GM13977 (cell line): ENCODE results near the gene HAUS5.
"Not testable (repeated sequence)": the region's sequence is repeated elsewhere in the genome, so short reads cannot be mapped to it uniquely, and the experiment has no call there.

Experiments used
- DNase-seq: peaks from one replicate; pipeline ENCODE4 v3.0.0; 2012; ENCODE audit warnings: low spot score
- in situ Hi-C: fragments of 300-500 bp; cut with MboI; formaldehyde crosslinking; loops from one replicate; pipeline ENCODE4 v1.12.0; 2022; ENCODE audit warnings: low sequenced_read_pairs, low pct_unique_long_range_greater_than_20kb, mixed read lengths, inconsistent platforms; ENCODE audit not compliant: unreplicated experiment
- TF ChIP-seq, protein P1 (sequence below): IDR thresholded peaks from 2 replicates; pipeline ENCODE4 v1.5.1; 2012; ENCODE audit warnings: mild to moderate bottlenecking, control low read depth; ENCODE audit not compliant: insufficient read depth; ENCODE audit errors: extremely low read depth, missing control alignments

HAUS5 gene

DNA sequence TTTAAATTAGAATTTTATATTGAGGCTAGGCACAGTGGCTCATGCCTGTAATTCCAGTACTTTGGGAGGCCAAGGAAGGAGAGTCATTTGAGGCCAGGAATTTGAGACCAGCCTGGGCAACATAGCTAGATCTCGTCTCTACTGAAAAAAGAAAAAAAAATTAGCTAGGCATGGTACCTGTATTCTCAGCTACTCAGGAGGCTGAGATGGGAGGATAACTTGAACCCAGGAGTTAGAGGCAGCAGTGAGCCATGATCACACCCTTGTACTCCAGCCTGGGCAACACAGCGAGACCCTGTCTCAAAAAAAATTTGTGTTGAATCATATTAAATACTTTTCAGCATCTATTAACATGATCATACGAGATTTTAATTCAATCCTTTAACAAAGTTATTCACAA lies 21.7 kb upstream of the HAUS5 start:
- in situ Hi-C loops = no loop called here
- DNase-seq = no peak
- TF ChIP-seq, protein P1, sequence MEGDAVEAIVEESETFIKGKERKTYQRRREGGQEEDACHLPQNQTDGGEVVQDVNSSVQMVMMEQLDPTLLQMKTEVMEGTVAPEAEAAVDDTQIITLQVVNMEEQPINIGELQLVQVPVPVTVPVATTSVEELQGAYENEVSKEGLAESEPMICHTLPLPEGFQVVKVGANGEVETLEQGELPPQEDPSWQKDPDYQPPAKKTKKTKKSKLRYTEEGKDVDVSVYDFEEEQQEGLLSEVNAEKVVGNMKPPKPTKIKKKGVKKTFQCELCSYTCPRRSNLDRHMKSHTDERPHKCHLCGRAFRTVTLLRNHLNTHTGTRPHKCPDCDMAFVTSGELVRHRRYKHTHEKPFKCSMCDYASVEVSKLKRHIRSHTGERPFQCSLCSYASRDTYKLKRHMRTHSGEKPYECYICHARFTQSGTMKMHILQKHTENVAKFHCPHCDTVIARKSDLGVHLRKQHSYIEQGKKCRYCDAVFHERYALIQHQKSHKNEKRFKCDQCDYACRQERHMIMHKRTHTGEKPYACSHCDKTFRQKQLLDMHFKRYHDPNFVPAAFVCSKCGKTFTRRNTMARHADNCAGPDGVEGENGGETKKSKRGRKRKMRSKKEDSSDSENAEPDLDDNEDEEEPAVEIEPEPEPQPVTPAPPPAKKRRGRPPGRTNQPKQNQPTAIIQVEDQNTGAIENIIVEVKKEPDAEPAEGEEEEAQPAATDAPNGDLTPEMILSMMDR = no peak

DNA sequence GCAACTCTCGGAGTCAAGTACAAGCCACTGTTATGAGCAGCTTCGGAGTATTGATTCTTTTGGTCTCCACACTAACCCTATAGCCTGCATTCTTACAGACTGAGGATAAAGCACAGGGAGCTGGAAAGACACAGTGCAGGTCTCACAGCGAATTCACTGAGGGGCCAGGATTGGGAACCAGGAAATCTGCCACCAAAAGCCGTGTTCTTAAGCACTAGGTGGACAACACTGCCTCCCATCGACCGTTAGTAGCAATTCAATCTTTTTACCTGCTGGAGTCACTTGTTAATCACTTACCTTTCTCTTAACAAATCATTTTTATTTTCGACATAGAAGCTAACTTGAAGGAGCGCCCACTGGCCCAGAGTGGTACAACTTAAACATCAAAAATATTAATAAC lies 20.3 kb upstream of the HAUS5 start:
- TF ChIP-seq, protein P1 = peak; percentile 71
- in situ Hi-C loops = no loop called here
- peak; percentile 72 for DNase-seq

DNA sequence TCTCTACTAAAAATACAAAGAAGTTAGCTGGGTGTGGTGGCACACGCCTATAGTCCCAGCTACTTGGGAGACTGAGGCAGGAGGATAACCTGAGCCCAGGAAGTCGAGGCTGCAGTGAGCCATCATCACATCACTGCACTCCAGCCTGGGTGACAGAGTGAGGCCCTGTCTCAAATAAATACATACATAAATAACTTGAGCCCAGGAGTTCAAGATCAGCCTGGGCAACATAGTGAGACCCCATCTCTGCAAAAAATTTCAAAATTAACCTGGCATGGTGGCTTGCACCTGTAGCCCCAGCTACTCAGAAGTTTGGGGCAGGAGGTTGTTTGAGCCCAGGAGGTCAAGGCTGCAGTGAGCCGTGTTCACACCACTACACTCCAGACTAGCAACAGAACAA lies 17.5 kb upstream of the HAUS5 start:
- in situ Hi-C loops, DNase-seq: not testable (repeated sequence)

DNA sequence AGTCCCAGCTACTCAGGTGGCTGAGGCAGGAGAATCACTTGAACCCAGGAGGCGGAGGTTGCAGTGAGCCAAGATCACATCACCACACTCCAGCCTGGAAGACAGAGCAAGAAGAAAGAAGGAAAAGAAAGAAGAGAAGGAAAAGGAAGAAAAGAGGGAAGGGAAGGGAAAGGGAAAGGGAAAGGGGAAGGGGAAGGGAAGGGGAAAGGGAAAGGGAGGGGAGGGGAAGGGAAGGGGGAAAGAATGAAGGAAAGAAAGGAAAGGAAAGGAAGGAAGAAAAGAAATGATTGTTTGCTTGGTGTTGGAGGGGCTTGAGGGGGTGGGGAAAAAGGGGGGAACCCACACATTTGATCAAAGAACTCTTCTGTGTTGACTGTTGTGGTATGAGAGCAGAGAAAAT lies 16.6 kb upstream of the HAUS5 start:
- in situ Hi-C loops = no loop called here
- DNase-seq = no peak
- TF ChIP-seq, protein P1 = no peak

DNA sequence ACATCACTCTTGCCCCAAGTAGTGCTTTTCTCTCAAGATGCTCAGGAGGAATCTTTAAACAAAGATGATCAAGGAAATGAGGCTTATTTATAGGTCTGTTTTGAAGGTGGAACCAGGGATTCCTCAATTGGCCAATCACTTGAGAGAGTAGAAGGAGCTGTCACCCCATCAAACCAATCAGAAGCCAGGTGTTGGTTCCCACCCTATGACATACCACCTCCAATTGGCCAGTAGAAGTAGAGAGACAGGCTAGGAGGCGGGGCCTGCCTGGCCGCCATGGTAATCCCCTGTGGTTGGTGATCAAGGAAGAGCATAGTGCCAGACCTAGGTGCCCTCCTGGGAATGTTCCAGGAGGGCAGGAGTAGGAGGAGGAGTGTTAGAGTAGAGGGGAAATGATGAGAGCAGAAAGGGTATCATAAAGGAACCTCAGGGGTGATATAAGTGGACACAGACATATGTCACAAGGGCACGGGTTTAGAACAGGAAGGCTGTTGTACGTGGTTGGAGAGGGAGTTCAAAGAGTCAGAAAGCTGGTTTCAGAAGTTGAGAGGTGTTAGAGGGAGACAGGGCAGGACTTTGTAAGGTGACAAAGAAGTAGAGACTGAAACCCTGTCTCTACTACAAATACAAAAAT lies 16.1 kb upstream of the HAUS5 start:
- in situ Hi-C loops = no loop called here
- DNase-seq = peak; percentile 82
- TF ChIP-seq, protein P1 = no peak

DNA sequence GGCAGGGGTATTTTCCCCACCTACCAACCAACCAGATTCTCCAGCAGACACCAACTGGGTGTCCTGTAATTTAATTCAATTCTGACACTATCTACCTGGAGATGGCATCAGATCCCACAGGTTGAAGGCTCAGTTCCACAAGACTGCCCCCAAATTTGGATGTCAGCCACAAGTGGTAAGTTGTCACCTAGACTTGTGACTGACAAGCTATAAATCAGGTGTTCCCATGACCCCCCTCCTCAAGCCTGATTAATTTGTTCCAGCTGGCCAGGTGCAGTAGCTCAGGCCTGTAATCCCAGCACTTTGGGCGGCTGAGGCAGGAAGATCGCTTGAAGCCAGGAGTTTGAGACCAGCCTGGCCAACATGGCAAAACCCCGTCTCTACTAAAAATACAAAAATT lies 10.6 kb upstream of the HAUS5 start:
- in situ Hi-C loops = no loop called here
- TF ChIP-seq, protein P1 = no peak
- no peak for DNase-seq

DNA sequence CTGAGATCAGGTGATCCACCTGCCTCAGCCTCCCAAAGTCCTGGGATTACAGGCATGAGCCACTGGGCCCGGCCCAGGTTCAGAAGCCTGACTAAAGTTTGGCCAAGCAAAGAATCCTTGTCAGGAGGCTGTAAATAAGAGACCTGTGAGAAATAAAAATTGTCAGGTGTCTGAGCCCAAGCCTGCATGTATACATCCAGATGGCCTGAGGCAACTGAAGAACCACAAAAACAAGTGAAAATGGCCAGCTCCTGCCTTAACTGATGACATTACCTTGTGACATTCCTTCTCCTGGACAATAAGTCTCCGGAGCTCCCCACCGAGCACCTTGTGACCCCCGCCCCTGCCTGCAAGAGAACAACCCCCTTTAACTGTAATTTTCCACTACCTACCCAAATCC lies 8.1 kb upstream of the HAUS5 start:
- DNase-seq, in situ Hi-C loops: not testable (repeated sequence)

DNA sequence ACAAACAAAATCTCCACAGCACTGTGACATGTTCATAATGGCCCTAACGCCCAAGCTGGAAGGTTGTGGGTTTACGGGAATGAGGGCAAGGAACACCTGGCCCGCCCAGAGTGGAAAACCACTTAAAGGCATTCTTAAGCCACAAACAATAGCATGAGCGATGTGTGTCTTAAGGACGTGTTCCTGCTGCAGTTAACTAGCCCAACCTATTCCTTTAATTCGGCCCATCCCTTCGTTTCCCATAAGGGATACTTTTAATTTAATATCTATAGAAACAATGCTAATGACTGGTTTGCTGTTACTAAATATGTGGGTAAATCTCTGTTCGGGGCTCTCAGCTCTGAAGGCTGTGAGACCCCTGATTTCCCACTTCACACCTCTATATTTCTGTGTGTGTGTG lies 5.4 kb upstream of the HAUS5 start:
- in situ Hi-C loops, DNase-seq: not testable (repeated sequence)
